GM21717 (cell line): Measurements from ENCODE around the gene AK8.

Experiments used
- ATAC-seq: cut with Tn5 transposase; IDR thresholded peaks from one replicate; pipeline ENCODE4 v1.9.1; 2021; ENCODE audit warnings: mild to moderate bottlenecking, moderate library complexity; ENCODE audit not compliant: unreplicated experiment

The AK8 gene

DNA sequence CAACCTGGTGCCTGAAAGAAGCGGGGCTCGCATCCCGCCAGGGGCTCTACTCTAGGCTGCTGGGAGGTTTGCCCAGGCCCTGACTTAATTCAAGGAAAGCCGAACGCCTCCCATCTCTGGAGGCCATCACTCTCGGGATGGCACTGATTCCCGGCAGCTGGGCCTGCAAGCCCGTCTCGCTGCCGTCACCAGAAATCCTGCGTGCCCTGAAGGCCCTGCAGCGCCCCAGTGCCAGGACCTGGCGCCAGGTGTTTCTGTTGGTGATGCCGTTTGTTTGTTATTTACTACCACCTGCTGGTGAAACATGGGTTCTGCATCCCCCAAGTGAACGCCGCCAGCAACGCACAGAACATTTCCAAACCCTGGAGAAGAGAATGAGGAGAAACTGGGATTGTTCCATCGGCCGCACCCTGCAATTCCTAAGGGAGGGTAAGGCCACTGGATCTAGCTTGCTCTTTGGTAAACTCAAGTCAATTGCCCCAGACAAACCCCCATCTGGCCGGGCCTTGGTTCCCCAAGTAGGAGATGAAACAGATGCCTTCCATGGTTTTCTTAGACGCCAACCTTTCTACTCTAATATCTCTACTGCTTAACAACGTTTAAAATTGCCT is 77.9 kb downstream of the AK8 start:
- ATAC-seq: no peak

DNA sequence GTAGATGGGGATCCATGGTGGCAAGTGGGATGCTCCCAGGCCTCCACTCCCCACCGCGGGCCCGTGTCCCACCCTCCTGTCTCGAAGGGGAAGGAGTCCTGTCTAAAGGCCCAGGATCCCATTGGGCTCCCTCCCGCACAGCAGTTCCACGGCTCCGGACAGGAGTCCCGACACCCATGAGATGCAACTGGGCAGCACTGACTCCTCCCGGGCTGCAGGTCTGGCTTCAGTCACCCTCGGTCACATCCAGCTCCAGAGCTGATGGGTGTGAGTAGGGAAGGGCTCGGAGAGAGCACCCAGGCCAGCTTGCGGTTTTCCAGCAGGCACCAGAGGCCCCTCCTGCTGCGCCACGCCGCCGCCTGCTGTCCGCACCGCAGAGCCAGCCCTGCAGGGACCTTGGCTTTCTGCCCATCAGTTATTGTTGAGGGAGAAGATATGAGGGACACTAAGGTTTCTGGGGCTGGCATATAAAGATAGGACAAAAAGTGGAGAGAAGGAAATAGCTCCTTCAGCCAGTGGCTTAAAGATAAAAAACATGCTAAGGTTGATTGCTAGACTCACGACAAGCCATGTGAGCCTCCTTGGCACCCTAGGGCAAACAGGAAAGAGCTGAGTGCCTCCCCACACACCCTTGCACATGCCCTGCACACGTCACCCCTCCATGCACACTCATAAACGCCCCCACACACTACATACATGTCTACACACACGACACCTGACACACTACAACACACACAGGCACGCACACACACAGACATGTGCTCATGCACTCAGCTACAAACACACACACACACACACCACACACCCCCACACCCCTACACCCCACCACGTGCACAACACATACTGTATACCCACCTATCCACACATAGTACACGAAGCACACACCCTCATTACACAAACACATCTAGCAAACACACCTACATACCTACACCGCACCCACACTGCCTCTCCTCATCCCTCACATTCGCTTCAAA is 79.0 kb downstream of the AK8 start:
- no peak for ATAC-seq

DNA sequence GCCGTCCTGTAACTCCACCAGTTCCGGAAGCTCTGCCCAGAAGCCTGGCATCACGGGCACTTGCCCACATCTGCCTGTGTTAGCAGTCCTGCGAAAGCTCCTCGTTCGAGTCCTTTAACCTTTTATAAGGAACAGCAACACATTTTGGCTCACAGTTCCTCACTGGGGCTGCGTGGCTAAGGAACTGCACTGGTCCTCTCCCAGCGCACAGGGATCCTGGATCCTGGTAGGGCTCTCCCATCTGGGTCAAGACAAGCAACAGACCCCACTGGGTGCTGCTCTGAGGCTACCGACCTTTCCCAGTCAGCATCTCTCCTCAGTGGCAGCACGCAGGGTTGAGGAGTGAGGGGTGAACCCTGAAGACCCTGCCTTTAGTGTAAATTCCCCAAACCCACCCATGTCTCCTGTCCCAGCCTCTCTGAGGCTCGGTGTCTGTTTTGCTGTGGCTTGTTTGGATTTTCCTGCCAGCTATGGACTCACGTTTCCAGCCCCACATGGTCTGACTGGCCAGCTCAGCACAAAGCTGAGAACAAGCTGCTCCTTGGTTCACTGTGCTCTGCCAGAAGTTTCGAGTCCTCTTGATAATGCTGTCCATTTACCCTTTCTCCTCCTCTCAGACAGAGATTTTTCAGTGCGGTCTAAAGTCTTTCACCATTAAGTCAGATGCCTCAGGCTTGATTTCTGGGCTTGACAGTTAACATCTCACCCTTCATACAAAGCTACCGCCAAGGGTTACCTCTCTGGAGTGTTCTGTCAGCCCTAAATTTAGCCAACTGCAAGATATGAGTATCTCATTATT is 80.0 kb downstream of the AK8 start:
- ATAC-seq: no peak

DNA sequence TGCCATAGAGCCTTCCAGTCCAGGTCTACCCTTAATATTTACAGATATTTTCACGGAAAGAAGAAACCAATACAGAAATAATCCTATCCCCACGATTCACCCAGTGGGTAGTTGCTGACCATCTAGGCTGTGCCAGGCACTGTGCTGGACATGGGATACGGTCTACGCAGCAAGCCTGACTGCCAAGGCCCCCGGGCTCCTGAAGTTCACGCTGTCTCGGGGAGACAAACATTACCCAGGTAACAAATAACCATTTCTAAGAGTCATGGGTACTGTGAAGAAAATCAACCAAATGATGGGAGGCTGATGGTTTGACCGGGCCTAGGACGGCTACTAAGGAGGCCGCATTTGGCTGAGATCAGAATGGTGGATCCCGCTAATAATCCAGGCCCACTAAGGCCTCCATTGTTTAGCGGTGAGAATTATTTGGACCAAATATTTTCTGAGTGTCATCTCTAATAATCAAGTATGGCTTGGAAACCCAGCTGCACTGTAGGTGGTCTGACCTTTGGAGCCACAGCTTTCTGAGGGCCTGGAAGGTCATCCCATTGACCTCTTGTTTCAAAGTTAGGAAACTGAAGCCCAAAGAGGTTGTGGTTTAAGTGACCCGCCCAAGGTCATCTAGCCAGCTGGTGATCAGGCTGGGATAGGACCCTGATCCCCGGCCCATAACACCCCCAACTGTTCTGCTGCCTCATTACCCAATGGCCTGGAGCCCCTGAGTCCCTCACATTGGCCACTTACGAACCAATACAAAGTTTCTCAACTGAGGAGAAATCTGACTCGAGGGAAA is 82.4 kb downstream of the AK8 start:
- no peak for ATAC-seq

DNA sequence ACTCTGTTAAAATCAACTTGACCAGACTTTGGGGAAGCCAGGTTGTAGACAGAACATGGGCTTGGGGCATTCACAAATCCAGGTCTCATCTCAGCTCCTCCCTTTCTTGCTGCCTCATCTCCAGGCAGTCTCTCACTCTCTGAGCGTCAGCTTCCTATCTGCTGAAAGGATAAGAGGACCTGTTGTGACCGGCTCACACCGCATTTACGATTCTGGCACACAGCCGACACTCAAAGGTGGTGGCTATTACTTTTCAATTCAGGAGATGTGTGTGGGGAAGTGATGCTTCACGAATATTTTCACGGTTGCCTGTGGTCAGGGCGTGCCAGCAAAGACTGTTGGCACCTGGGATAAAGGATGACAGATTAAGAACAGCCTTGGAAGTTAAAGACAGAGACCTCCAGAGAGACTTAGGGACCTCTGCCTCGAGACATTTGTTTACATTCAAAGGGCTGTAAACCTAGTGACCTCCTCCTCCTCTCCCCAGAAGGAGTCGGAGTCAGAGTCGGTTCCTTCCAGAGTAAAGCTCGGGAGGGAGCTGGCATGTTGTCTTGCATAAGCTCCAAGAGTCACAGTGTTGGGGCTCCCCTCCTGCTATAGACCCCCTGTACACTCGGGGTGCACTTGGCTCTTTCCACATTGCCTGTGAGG is 83.2 kb downstream of the AK8 start:
- no peak for ATAC-seq

DNA sequence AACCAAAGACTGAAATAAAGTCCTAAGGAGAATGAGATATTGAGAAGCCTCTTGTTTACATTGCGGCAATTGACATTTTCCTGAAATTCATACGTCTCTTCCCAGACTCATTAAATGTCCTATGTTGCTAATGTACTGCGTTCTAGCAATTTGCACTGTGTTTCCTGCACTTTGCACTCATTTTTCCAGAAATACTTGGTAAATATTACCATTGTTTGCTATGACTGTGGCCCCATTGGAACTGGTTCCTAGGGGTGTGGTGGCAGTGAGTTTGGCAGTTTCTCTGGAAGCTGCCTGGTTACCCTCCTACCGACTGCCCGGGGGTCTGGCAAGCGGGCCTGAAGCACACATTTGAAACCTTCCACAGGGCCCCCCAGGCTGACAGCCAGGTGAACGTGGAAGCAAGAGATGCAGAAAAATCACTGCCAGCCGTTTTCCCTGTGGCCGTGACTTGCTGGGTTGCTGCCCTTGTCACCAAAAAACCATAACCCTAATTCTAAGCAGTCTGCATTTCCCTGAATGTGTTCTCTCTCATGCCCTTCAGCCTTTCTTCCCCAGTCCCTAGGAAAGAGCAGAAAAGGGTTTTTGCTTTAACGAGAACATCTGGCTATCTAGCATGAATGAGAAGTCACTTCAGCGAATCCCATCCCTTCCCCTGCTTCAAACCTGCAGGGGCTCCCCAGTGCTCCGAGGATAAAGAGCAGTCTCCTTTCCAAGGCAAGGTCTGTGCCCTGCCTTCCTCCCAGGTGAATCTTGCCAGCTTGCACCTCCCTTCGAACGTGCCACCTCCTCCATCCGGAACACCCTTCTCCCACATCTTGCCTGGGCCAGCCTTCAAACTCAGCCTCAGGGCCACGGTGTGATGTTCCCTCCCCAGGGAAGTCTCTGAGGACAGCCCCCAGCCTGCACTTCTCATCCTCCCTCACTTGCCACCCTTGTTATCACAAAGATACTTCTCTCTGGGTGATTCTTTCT is 84.2 kb downstream of the AK8 start:
- ATAC-seq: no peak

DNA sequence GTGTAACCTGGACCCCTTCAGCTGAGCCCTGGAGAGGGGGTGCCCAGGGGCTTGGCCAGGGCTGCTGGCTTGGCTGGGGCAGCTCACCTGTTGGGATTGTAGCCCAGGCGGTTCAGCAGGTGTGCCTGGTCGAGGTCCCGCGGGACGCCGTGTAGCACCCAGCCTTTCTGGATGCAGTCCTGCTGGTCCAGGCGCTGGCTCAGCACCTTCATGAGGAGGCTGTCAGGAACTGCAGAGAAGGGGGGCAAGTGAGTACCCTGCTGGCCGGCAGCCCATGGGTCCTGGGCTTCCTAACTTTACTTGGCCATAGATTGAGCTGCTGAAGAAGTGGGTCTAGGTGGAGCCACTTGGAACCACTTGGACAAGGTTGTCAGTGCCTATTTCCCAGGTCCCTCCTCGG is 85.5 kb downstream of the AK8 start:
- ATAC-seq: no peak

DNA sequence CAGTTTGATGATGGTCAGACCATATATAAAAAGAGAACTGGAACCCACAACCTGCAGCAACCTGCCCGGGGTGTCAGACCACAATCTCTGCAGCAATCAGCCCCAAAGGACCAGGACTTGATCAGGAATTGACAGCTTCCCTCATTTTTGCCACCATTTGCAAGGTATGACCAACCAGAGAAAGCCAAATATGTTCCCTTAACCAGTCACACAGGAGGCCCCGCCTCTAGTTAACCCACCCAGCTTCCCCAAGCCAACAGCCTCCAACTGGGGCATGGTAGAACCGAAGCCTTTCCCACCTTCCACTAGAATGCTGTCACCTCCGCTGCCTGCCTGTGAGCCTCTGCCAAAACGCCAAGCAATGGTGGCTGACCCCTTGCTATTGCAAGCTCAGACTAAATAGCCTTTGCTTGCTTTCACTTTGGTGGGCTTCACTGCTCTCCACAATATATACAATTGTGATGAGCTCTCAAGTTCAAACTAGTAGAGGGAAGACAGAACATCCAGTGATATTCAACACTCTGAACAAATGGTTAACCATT is 86.3 kb downstream of the AK8 start:
- no peak for ATAC-seq

DNA sequence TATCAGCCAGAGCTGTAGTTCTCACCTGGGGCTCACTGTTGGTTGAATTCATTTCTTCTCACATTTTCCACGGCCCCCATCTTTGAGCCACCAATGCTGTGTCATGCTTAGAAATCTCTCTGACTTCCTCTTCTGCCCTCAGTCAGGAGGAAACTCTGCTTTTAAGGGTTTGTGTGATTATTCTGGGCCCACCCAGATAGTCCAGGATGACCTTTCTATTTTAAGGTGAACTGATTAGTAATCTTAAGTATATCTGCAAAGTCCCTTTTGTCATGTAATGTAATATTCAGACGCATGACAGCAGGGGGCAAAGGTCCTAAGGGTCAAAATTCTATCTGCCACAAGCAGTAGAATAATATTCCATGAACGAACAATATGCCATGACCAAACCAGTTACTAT is 88.4 kb downstream of the AK8 start:
- ATAC-seq: no peak

DNA sequence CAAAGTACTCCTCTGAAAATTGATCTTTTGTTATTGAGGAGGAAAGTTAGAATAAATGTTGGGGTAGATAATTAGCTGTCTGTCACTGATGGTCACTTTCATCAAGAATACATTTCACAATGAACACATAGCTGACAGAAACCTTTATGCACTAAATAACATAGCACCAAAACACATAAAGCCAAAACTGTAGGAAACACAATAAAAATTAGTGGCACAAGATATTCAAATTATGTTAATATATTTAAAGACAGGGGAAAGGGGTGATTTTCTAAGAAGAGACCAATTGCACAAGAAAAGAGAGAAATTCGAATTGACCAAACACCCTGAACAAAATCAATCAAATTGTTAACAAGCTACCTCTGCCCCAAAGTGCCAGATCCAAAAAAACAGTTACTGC is 89.7 kb downstream of the AK8 start:
- no peak for ATAC-seq

DNA sequence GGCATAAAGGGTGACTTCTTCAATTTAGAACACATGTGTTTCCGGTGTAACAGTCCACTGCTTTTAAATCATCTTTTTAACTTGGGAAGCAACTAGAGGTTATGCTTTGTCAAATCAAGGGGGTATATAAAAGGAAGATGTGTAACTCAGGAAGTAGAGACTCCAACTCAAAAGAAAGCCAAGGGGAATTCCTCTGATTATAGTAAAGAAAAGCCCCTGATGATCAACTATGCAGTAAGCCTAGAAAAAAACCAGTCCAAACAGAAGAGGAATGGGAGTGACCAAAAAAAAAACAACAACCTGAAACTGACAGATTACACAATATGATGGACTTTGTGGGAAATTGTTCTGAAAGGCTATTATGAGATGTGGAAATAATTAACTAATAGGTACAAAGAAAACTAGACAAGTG is 90.3 kb downstream of the AK8 start:
- ATAC-seq: no peak

DNA sequence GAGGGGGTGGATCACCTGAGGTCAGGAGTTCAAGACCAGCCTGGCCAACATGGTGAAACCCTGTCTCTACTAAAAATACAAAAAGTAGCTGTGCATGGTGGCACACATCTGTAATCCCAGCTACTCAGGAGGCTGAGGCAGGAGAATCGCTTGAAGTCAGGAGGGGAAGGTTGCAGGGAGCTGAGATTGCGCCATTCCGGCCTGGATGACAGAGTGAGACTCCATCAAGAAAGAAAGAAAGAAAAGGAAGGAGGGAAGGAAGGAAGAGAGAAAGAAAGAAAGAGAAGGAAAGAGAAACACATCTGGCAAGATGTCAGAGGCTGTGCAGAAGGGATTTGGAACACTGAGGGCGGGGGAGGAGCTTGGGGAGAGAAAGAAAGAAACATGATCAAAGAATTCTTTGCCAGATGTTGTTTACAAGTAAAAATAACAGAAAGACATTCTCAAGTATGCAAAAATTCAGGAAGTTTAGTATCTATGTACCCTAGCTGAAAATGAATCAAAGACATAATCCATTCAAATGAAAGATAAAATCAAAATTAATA is 93.7 kb downstream of the AK8 start:
- no peak for ATAC-seq

DNA sequence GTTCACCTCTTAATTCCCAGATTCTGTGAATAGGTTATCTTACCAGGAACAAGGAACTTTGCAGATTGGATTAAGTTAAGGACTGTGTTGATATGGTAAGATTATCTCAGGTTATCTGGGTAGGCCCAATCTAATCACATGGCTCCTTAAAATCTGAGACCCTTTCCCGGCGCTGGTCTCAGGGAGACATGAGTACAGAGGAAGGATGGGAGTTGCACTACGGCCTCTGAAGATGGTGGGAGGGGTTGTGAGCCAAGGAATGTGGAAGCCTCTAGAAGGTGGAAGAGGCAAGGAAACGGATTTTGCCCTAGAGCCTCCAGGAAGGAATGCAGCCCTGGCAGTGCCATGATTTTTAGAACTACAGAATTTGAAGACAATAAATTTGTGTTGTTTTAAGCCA is 95.1 kb downstream of the AK8 start:
- no peak for ATAC-seq

DNA sequence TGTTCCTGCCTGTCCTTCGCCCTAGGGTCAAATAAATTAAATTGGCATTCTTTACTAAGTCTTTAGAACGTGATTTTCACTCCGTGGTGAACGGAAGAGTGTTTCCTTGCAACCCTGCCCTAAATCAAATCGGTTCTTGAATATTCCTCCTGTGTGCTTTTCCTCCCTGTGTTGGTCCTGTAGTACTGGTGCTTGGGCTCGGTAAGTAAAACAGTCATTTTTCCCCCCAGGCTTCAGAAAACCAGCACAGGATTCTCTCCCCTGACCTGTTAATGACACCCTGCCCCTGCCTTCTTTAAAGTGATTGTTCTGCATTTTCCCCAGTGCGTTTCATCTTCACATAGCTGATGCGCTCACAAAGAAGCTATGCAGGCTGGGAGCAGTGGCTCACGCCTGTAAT is 96.0 kb downstream of the AK8 start:
- no peak for ATAC-seq

DNA sequence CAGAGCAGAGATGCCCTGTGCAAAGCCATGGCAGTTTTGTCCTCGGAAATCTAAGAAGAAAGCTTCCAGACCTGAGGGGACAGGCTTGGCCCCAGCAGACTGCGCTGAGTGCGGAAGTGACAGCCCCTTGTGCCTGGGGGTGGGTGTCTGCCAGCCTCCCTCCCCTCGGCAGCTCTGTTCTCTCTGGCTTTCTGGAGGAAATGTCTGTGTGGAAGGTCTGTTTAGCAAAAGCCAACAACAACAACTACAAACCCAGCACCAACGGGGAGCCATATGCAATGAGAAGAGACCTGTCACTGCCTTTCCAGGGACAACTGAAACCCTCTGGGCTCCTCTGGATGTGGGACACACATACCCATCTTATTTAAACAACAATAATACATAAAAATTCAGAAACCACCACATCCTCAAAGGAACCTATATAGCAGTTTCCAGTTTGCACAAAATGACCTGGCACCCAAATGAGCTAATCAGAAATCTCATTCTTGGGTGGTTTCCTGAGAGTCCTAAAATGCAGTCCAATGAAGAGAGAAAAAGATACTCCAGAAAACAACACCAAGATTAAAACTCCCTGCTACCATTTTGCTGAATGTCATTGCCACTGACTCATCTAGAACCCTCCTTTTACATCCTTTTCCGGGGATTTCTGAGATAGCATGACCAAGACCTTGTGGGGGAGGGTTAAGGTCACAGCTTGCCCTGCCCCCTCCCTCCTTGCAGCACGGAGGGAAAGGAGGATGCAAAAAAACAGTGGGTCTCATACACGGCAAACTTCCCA is 97.7 kb downstream of the AK8 start:
- ATAC-seq: no peak

DNA sequence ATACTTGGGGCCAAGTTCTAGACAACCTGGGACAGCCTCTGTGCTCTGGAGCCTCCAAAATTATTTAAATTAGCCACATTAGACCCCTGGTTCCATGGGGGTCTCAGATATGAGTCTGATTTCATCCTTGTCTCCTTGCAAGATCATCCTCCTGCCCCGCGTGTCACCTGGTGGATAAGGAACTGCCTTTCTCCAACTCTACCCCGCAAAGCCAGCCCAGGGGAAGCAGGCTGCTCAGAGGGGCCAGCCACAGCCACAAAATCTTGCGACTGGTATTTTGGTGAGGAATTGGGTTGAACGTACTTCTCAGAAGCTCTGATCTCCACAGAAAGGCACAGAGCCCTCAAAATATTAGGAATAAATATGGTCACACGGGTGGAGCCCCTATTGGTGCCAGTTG is 101.2 kb downstream of the AK8 start:
- ATAC-seq: no peak

DNA sequence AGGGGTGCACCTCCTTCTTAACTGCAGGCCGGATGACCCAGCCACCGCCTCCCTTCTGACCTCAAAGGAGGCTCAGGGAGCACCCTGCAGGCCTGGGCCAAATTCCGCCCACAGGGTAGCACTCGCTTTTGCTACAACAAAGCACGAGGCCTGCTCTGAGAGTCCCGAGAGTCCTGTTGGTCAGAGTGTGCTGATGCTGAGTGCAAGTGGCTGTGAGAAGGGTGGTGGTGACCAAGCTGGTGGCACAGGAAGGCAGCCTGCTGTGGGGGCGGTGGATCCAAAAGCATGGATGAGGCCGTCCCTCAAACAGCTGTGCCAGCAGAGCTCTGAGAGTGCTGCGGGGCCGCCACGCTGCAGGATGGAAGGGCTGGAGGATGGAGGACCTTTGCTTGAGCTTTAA is 101.8 kb downstream of the AK8 start:
- ATAC-seq: no peak

DNA sequence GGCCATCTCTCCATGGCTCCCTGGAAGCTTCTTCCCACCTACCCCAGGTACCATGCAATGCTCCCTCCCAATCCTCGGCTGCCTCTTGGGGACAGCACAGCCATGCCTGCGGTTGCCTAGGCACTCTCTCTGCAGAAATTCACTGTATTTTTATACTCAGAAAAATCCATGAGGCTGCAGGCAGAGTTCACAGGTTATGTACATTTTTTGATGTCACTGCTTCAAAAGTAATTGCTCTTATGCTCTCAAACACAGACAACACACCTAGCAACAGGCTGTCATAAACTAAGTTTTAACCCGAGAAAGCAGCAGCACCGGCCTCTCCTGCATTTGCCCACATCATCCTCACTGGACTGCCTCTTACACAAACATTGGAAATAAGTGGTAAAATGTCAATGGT is 102.4 kb downstream of the AK8 start:
- no peak for ATAC-seq
